Measurements from ENCODE around the gene GALNT7.

GALNT7 gene

DNA sequence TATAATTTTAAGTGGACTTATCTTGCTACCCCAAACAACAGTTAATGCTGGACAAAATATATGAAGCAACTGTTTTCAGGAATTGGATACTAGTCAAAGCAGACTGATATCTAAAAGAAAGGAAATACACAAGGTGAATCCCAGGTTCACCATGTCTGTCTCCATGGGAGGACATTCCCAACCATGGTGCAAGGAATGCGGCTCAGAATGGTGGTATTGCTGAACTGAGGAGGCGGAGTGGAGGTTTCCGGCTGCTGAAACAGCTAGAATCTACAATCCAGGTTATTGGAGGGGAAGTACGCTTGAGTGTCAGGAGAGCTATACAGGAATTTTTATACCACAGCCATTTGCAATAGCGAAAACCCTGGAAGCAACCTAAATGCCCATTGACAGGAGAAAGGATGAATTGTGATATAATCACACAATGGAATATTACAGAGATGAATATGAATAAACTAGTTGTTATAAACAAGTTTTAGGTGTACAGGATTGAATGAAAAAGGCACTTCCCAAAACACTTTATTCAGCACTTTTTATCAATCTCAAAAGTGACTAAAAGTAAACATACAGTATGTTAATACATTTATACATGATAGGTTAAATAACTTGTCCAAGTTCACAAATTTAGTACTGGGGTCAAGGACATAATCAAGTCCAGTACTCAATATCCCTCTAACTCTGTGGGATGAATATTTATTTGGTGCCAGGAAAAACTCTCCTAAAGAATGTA, 156.6 kb downstream of the GALNT7 start:
- DNase-seq (ENCODE audit: low read depth), result no peak
- no peak overlapping the region for H3K4me3 ChIP-seq (ENCODE audit: low read depth, low read length)

DNA sequence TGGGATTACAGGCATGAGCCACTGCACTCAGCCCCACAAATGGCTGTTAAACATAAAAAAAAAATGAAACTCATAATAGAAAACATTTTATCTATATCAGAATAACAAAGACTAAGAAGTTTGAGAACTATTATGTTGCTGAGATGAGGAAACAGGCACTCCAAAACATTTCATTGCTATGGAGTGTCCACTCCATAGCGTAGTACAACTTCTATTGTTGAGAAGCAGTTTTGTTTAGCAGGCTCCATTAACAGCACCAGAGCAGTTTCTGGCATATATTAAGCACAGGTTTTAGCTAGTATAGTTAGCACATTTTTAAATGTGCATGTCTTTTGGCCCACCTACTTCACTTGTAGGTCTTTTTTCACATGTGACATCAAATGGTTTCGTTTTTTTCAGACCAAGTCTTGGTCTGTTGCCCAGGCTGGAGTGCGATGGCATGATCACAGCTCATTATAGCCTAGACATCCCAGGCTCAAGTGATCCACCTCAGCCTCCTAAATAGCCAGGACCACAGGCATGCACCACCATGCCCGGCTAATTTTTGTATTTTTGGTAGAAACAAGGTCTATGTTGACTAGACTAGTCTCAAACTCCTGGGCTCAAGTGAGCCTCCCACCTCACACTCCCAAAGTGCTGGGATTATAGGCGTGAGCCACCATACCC, 159.8 kb downstream of the GALNT7 start:
- no peak for DNase-seq (ENCODE audit: low read depth)

GRCh38 chr4:173330590-173330989, 162.0 kb downstream of the GALNT7 start:
- no peak overlapping the region for H3K4me3 ChIP-seq (ENCODE audit: low read depth, low read length)
- DNase-seq (ENCODE audit: low read depth), result no peak

More for the DNA sequence above, 159.8 kb downstream of the GALNT7 start:
- H3K4me3 ChIP-seq (ENCODE audit: low read depth, low read length), result no peak overlapping the region

- DNase-seq (ENCODE audit: low read depth), result no peak
- peak overlapping the region; percentile 99 for H3K4me3 ChIP-seq (ENCODE audit: low read depth, low read length)
These were observed 163.4 kb downstream of the GALNT7 start for GRCh38 chr4:173332021-173332487.

- peak overlapping the region; percentile 99 for H3K4me3 ChIP-seq (ENCODE audit: low read depth, low read length)
- DNase-seq (ENCODE audit: low read depth), result no peak
These were observed 164.5 kb downstream of the GALNT7 start for GRCh38 chr4:173332963-173333657.

- DNase-seq (ENCODE audit: low read depth), result no peak
- peak overlapping the region; percentile 99 for H3K4me3 ChIP-seq (ENCODE audit: low read depth, low read length)
These were observed 165.1 kb downstream of the GALNT7 start for GRCh38 chr4:173333658-173334084.

DNA sequence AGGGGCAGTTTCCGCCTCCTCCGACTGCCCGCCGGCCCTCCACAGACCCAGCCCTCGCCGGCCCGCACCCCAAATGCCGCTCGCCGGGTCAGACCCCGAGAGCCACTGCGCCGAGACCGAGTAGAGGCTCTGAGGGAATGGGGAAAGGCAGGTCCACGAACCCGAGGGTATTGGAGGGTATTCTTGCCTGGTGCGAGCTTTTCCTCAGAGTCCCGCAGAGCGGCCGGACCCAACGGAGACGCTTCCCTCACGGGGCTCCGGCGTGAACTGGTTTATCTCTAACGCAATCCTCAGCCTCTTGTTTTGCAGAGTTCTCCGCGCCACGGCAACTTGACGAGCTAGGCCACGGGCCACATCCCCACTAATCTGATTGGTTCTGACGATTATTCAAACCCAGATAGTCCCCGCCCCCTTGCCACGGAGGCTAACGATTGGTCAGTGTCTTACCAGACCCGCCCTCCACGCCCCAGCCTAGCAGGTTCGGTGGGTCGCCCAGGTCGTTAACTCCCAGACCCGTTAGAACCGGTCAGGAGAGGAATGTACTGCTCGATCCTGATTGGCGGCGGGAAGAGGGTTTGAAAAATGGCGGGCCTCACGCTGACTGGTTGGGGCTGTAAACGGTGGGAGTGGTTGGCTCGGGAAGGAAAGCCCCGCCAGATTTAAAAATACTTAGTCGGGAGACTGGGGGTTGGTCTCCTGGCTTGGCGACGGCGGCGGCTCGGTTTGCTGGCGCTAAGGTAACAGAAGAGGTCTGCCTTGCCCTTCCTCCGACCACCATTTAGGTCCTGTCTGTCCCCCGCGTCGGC, 165.7 kb downstream of the GALNT7 start, which contains the start of gene HMGB2:
Gene HMGB2, minus strand, starts transcription at position 274 of the 806 bp plus-strand sequence. CDS start 709 bp downstream, outside the sequence.
- peak within 1 kb of the TSS; percentile 99 for H3K4me3 ChIP-seq (ENCODE audit: low read depth, low read length)
- peak; percentile 100 for DNase-seq (ENCODE audit: low read depth)

DNA sequence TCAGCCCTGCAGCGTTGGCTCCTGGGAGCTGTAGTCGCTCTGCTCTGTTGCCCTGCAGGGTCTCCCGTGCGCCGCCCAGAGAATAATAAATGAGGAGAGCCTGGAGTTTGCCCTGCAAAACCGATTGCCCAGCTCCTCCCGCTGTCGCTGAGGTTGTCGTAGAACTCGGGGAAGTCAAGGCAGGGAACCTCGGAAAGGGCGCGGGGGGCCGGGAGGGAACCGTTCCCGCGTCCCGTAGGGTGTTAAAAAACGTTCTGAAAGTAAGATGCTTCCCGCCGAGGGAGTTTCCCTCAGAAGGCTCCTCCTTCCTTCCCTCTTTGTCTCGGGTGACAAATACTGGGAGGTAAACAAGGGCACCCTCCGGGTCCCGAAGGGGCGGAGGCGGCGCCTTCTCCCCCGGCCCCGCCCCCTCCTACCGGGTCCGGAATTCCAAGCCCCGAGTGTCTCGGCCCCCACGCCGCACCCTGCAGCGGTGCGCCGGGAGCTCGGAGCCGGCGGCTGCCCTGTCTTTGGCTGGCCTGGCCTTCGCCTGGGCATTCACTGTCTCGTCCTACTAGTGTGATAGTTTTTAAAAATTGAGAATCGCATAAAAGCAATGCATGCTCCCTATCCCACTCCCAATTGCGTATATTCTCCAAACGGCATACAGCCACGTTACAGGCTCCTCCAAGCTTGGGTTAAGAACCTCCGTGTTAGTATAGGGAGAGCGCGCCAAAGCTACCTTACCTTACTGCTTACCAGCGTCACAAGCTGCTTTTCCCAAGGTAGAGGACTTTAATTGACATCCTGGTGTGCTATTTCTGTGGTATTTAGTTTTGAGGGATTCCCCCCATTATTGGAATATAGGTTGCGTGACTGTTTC, 166.5 kb downstream of the GALNT7 start:
- peak overlapping the region; percentile 99 for H3K4me3 ChIP-seq (ENCODE audit: low read depth, low read length)
- no peak for DNase-seq (ENCODE audit: low read depth)

DNA sequence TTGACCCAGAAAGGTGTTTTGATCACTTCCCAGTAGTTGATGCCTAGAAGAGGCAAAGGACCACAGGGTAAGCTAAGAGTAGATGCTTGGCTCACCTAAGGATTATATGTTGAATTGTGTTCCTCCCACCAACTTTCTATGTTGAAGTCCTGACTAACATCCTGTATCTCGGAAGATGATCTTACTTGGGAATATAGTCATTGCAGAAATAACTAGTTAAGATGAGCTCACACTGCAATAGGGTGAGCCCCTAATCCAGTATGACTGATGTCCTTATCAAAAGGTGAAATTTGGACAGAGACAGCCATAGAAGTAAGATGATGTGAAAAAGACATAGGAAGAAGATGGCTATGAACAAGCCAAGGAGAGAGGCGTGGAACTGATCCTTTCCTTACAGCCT, 168.9 kb downstream of the GALNT7 start:
- no peak for DNase-seq (ENCODE audit: low read depth)

GRCh38 chr4:173343832-173344397, 175.3 kb downstream of the GALNT7 start:
- no peak overlapping the region for H3K4me3 ChIP-seq (ENCODE audit: low read depth, low read length)
- DNase-seq (ENCODE audit: low read depth), result no peak

More for the DNA sequence above, 168.9 kb downstream of the GALNT7 start:
- no peak overlapping the region for H3K4me3 ChIP-seq (ENCODE audit: low read depth, low read length)

- DNase-seq (ENCODE audit: low read depth), result no peak
- no peak overlapping the region for H3K4me3 ChIP-seq (ENCODE audit: low read depth, low read length)
These were observed 177.0 kb downstream of the GALNT7 start for GRCh38 chr4:173345648-173346047.

- H3K4me3 ChIP-seq (ENCODE audit: low read depth, low read length), result no peak overlapping the region
- DNase-seq (ENCODE audit: low read depth), result no peak
These were observed 177.5 kb downstream of the GALNT7 start for GRCh38 chr4:173346074-173346473.

DNA sequence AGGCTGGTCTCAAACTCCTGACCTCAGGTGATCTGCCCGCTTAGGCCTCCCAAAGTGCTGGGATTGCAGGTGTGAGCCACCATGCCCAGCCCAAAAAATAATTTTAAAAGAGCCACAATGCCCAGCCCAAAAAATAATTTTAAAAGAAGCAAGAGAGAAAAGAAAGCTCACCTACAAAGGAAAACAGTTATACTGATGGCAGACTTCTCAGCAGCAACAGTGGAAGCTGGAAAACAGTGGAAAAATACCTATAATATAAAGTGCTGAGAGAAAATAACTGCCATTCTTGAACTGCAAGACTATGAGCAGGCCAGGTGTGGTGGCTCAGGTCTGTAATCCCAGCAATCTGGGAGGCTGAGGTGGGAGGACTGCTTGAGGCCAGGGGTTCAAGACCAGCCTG, 178.9 kb downstream of the GALNT7 start:
- DNase-seq (ENCODE audit: low read depth), result no peak
- H3K4me3 ChIP-seq (ENCODE audit: low read depth, low read length), result no peak overlapping the region

DNA sequence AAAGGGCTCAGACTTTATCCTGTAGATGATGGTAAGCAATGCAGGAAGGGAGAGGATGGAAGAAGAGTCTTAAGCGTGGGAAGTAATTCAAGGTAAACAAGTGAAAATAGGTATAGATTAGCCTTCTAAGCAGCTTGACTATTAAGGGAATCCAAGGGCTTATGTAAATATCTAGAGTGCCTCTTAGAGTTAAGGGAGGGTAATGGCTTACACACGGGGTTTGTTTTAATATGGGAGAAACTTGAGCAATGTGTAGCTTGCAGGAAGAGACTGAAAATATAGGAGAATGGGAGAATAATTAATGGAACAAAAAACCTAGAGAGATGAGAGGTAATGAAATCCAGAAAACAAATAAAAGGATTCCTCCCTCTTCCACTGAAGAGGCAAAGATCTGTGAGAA, 189.3 kb downstream of the GALNT7 start:
- no peak overlapping the region for H3K4me3 ChIP-seq (ENCODE audit: low read depth, low read length)

GRCh38 chr4:173360587-173361221, 192.1 kb downstream of the GALNT7 start:
- no peak for DNase-seq (ENCODE audit: low read depth)
- no peak overlapping the region for H3K4me3 ChIP-seq (ENCODE audit: low read depth, low read length)

More for the DNA sequence above, 189.3 kb downstream of the GALNT7 start:
- no peak for DNase-seq (ENCODE audit: low read depth)

DNA sequence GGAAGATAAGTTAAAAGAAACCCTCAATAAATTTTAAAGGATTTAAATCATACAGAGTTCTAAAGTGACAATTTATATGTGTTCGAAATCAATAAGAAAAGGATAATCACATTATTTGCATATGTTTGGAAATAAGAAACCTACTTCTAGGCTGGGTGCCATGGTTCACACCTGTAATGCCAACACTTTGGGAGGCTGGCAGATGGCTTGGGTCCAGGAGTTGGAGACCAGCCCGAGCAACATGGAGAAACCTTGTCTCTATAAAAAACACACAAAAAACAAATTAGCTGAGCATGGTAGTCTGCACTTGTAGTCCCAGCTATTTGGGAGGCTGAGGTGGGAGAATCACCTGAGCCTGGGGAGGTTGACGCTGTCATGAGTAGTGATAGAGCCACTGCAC, 194.1 kb downstream of the GALNT7 start:
- no peak overlapping the region for H3K4me3 ChIP-seq (ENCODE audit: low read depth, low read length)
- no peak for DNase-seq (ENCODE audit: low read depth)

DNA sequence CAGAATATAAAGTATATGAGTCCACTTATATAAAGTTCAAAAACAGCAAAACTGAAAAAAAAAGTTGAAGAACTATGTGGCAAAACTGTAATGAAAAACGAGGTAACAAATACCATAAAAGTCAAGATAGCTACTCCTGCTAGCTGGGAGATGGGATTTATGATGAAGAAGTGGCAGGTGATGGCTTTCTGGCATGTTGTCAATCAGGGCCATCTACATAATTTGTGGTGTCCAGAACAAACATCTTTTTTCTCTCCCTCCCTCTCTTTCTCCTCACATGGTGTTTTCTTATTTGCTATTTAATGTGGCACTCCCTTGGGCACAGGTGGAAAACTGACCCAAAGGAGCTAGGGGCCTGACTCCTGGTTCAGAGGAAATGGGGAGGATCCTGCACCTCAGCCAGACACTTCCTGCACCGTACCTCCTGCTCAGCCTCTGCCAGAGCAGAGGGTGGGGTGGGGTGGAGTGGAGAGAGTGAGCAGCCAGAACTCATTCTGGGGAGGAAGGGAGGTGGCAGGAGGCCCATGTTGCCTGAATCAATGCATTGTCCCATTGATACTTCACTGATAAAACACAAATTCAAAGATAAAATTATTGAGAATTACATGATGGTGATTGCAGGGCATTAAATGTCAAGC, 196.9 kb downstream of the GALNT7 start:
- H3K4me3 ChIP-seq (ENCODE audit: low read depth, low read length), result no peak overlapping the region
- no peak for DNase-seq (ENCODE audit: low read depth)

Measured in skeletal muscle cell (primary cell).